GM19395 (cell line): ENCODE data around the gene NCOA1.

Source experiments
- ATAC-seq: cut with Tn5 transposase; IDR thresholded peaks from one replicate; pipeline ENCODE4 v1.9.1; 2021; ENCODE audit warnings: mild to moderate bottlenecking, moderate library complexity; ENCODE audit not compliant: unreplicated experiment

The NCOA1 gene

GRCh38 chr2:24725956-24726355 is 234.9 kb downstream of the NCOA1 start:
- ATAC-seq, result no peak

DNA sequence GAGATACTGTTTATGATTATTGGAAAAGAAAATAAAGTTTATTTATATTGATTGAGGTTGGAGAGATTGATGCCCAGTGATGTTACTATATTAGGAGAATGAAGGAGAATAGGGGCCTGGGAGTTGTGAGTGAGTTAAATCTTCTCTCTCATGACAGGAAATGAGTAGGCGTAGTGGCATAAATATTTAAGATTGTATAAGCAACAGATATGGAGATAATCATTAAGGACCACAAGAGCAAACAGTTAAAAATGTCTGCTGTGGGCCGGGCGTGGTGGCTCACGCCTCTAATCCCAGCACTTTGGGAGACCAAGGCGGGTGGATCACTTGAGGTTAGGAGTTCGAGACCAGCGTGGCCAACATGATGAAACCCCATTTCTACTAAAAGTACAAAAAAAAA is 239.4 kb downstream of the NCOA1 start:
- no peak for ATAC-seq

- ATAC-seq, result no peak
Observed at GRCh38 chr2:24731040-24731439, 240.0 kb downstream of the NCOA1 start.

GRCh38 chr2:24731923-24732322 is 240.9 kb downstream of the NCOA1 start:
- ATAC-seq, result no peak

DNA sequence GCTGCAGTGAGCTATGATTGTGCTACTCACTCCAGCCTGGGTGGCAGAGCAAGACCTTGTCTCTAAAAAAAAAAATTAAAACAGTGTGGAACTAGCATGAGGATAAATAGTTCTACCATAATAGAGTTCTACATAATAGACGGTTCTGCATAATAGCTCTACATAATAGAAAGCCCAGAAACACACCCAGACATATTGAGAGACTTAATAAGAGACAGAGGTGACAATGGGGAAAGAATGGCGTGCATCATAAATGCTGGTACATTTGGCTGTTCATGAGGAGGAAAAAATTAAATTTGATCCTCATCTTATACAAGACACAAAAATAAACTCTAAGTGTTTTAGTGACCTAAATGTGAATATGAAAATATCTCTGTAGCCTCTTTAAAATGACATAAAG is 243.7 kb downstream of the NCOA1 start:
- ATAC-seq, result no peak

DNA sequence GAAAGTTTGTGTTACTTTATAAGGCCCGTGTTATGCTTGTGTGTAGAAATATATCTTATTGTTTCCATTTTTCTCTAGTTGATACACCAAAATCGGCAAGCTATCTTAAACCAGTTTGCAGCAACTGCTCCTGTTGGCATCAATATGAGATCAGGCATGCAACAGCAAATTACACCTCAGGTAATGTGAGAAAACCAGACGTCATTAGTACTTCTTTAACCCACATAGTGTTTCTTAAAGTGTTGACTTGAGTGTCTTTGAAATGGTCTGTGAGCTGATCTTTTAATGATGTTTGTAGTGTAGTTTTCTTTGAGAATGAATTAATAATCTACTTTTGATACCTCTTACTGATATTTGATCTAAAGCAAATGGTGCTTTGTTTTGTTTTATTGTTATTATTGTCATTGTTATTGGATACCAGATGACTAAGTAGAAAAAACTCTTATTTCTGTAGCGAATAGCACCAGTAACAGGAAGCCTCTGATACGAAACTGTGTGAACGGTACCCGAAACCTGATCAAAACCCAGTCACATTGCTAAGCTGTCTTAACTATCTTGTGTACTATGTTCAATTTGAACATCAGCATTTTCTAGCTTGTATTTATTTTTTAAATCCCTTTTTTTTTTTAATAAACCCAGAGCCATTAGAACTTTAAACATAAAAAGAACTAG is 248.4 kb downstream of the NCOA1 start:
- no peak for ATAC-seq

DNA sequence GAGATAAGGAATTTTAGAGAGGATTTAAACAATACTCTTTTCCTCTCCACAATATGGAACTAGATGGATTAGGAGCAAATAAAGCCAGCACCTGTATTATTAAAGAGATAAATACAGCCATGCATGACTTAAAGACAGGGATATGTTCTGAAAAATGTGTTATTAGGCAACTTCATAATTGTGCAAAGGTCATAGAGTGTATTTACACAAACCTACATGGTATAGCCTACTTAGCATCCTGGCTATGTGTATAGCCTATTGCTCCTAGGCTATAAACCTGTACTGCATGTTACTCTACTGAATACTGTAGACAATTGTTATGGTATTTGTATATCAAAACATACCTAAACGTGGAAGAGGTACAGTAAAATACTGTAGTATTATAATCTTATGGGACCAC is 249.1 kb downstream of the NCOA1 start:
- no peak for ATAC-seq

DNA sequence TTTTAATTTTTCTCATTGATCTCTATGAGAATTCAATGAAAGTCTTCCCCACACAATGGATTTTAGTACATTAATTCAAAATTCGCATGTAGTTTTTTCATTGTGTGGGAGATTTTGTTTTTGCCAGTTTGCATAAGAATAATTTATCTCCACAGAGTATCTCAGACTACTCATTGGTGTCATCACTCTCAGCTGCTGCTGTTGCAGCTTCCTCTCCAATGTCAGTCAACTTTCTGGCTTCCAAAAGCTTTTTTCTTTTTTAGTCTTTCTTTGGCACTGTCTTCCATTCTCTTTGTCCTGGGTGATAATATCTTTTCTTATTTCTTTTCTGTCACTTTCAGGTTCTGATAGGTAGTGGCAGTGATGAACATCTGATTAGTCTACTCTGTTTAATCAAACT is 251.7 kb downstream of the NCOA1 start:
- ATAC-seq, result no peak

DNA sequence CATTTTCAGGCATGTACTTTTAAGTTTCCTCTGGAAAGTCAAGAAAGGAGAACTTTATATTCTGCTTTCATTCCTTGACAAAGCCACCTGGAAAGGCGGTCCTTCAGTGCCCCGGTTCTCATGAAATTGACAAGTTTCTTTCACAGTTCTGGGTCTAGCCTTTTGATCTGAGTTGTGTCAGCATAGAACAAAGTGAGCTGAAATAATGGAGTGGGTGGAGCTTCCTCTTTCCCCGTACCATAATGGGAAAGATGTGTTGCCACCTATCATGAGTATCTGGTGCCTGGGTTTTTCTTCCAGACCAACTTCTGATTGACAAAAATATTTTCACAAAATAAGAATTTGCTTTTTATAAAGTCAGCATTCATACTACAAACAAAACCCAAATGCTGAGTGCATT is 252.9 kb downstream of the NCOA1 start:
- ATAC-seq, result no peak

- ATAC-seq, result no peak
Observed at GRCh38 chr2:24744356-24744755, 253.3 kb downstream of the NCOA1 start.

GRCh38 chr2:24745825-24746224 is 254.8 kb downstream of the NCOA1 start:
- no peak for ATAC-seq

GRCh38 chr2:24747299-24747698 is 256.2 kb downstream of the NCOA1 start:
- no peak for ATAC-seq

DNA sequence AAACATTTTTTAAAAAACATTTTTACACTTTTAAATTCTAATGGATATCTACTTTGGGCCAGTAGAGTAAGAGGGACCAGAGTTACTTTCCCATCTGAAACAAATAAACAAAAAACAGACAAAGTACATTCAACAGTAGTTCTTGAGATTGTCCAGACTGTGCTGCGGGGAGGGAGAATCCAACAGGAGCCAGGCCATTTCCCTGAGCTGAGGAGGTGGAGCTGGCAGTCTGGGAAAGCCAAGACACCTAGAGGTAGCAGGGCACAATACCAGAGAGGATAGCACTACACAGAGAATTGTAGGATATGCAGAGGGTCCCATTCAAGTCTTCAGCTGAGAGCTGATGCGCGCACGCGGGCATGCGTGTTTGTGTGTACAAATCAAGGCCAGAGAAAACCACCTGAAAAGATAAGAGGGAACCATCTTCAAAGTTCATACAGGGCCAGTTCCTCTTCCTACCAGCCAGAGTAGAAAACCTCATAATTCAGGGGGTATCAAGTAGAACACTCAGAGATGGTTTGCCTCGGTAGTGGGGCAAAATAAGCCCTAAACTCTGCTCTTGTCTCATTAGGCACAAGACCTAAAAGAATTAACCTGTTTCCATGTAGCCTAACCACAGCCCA is 258.1 kb downstream of the NCOA1 start:
- ATAC-seq, result no peak

- ATAC-seq, result no peak
Observed at GRCh38 chr2:24754985-24755705, 264.1 kb downstream of the NCOA1 start.

DNA sequence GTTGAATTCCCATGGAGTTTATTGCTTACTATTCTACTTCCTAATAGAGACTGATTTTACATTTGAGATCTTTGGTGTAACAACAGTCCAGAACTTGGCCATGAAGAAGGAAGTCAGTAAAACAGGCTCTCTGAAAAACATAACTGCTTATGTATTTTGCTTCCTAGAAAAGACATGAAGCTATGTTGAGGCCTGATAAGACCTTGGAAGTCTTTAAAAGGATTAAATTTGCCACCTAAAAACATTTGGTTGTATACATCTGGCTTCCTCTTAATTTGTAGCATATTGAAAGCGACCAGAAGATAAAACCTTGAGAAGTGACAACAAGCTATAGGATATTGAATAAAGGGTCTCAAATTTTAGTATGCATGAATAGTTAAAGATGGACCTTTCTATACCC is 265.7 kb downstream of the NCOA1 start:
- ATAC-seq, result no peak

- no peak for ATAC-seq
Observed at GRCh38 chr2:24761866-24762265, 270.8 kb downstream of the NCOA1 start.

DNA sequence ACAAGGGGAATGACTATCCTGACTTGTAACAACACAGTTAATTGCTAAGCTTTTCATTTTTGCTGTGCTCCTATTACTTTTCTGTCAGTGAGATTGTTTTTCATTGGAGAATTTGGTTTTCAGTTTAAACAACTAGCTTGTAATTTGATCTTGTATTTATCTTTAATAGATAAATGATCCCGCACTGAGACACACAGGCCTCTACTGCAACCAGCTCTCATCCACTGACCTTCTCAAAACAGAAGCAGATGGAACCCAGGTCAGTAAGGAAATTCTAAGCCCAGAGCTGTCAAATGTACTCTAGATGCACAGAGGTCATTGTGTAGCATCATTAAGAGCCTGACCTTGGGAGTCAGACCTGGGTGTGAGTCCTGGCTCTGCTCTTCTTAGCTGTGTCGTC is 271.5 kb downstream of the NCOA1 start:
- no peak for ATAC-seq

DNA sequence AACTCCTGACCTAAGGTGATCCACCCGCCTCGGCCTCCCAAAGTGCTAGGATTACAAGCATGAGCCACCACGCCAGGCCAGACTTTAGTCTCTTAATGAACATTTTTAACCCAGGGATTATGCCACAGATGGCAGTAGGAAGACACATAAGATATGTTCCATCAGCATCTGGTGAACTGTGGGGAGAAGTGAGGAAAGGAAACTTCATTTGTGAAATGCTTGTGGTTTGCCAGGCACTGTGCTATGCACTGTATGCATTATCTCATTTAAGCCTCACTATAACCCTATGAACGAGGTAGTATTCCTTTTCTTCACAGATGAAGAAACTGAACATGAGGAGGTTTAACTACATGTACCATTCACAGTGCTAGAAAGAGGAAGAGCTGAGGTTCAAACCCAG is 272.8 kb downstream of the NCOA1 start:
- no peak for ATAC-seq

DNA sequence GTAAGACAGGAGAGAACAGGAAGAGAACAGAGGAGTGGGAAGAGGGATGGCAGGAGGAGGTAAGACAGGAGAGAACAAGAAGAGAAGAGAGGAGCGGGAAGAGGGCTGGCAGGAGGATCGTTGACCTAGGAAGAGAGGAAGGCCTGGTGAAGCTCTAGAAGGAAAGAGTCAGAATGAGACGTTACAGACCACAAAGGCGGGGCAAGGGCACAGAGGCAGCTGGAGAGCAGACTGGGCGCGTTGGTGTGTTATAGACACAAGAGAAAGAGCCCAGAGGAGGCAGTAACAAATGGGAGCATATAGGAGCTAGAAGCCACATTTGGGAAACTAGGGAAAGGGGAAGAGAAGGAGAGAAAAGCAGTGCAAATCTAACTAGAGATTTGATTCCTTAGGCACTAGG is 275.6 kb downstream of the NCOA1 start:
- ATAC-seq, result no peak

- no peak for ATAC-seq
Observed at GRCh38 chr2:24768013-24768412, 277.0 kb downstream of the NCOA1 start.

GRCh38 chr2:24768601-24769000 is 277.5 kb downstream of the NCOA1 start:
- no peak for ATAC-seq

- no peak for ATAC-seq
Observed at GRCh38 chr2:24771061-24771460, 280.0 kb downstream of the NCOA1 start.
